ENCODE data around the gene COX8C. TPM values are rescaled to one million over a fixed set of nuclear protein-coding genes. Genes with fewer than 3 reads are reported as not detected.

COX8C gene
- total RNA-seq, 1 donor from 2014 or later, result not detected

GRCh38 chr14:93317875-93318807, 28.8 kb upstream of the COX8C start:
- H3K36me3 ChIP-seq, result no peaks in the 10 kb centered on the region
- no peak overlapping the region for H3K4me3 ChIP-seq
- intact Hi-C loops (cut with DNase I), result no loop called here
- ATAC-seq (peak; percentile 84), DNase-seq (no peak)
- H3K27me3 ChIP-seq, result no peaks in the 10 kb centered on the region
- TF ChIP-seq CTCF (IDR thresholded peaks at IDR 0.05), result no peak
- H3K4me1 ChIP-seq, result peaks cover 22% of the 10 kb centered on the region
- no peaks in the 10 kb centered on the region for H3K9me3 ChIP-seq
- H3K27ac ChIP-seq, result no peak overlapping the region

DNA sequence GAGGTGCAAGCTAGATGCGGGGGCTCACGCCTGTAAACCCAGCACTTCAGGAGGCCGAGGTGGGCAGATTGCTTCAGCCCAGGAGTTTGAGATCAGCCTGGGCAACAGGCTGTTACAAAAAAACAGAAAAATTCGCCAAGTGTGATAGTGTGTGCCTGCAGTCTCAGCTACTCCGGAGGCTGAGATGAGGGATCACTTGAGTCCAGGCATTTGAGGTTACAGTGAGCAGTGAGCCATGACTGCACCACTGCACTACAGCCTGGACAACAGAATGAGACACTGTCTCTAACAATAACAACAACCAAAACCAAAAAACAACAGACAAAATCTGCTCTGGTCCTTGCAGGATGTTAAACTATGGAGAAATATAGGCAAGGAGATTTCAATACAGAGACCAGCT, 28.1 kb upstream of the COX8C start:
- Histone ChIP-seq H3K4me1 (peaks cover 22% of the 10 kb centered on the region), H3K27ac (no peak overlapping the region), H3K9me3 (no peaks in the 10 kb centered on the region), H3K4me3 (no peak overlapping the region), H3K36me3 (no peaks in the 10 kb centered on the region), H3K27me3 (no peaks in the 10 kb centered on the region)
- TF ChIP-seq CTCF (IDR thresholded peaks at IDR 0.05), result no peak
- intact Hi-C loops (cut with DNase I), result no loop called here
- no peak for DNase-seq
- ATAC-seq, result no peak

DNA sequence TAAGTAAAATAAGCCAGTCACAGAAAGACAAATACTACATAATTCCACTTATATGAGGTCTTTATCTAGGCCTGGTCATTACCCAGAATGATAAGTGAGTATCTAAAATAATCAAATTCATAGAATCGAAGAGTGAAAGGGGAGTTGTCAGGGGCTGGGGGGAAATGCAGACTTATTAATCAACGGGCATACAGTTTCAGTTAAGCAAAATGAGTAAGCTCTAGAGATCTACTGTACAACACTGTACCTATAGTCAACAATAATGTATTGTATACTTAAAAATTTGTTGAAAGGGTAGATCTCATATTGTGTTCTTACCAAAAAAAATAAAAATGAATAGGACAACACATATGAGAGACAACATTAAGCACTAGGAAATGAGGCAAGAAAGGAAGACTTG, 27.5 kb upstream of the COX8C start:
- intact Hi-C loops (cut with DNase I), result no loop called here
- ATAC-seq (no peak), DNase-seq (no peak)
- H3K4me1 ChIP-seq, result peaks cover 22% of the 10 kb centered on the region
- H3K4me3 ChIP-seq, result no peak overlapping the region
- no peaks in the 10 kb centered on the region for H3K27me3 ChIP-seq
- H3K27ac ChIP-seq, result no peak overlapping the region
- no peak for TF ChIP-seq CTCF (IDR thresholded peaks at IDR 0.05)
- H3K9me3 ChIP-seq, result no peaks in the 10 kb centered on the region
- no peaks in the 10 kb centered on the region for H3K36me3 ChIP-seq

GRCh38 chr14:93319958-93320357, 27.0 kb upstream of the COX8C start:
- Histone ChIP-seq H3K9me3 (no peaks in the 10 kb centered on the region), H3K4me1 (peaks cover 22% of the 10 kb centered on the region), H3K27ac (no peak overlapping the region), H3K36me3 (no peaks in the 10 kb centered on the region), H3K4me3 (no peak overlapping the region), H3K27me3 (no peaks in the 10 kb centered on the region)
- no peak for TF ChIP-seq CTCF (IDR thresholded peaks at IDR 0.05)
- no peak for ATAC-seq
- DNase-seq, result no peak
- intact Hi-C loops (cut with DNase I), result no loop called here

- TF ChIP-seq CTCF (IDR thresholded peaks at IDR 0.05), result no peak
- Histone ChIP-seq H3K4me1 (peaks cover 22% of the 10 kb centered on the region), H3K27me3 (no peaks in the 10 kb centered on the region), H3K27ac (no peak overlapping the region), H3K4me3 (no peak overlapping the region), H3K36me3 (no peaks in the 10 kb centered on the region), H3K9me3 (no peaks in the 10 kb centered on the region)
- intact Hi-C loops (cut with DNase I), result no loop called here
- ATAC-seq (no peak), DNase-seq (no peak)
Measured at GRCh38 chr14:93320489-93320888, 26.5 kb upstream of the COX8C start.

Measured in upper lobe of right lung (tissue), 1 donor.